HL-60 (cell line): ENCODE results near the gene TGFB1.

Source experiments
- CTCF ChIP-seq: IDR thresholded peaks from one replicate; pipeline ENCODE4 v1.5.1; 2011; ENCODE audit warnings: low read length, control low read depth, inconsistent platforms; ENCODE audit not compliant: insufficient read depth
- GABPA ChIP-seq: IDR thresholded peaks from 2 replicates; pipeline ENCODE4 v1.6.1; 2012; ENCODE audit warnings: low read depth
- POLR2AphosphoS5 ChIP-seq: IDR thresholded peaks from 2 replicates; pipeline ENCODE4 v1.6.1; 2012; ENCODE audit warnings: low read depth
- REST ChIP-seq: IDR thresholded peaks from 2 replicates; pipeline ENCODE4 v1.6.1; 2012; ENCODE audit warnings: low read depth; ENCODE audit not compliant: insufficient replicate concordance
- SPI1 ChIP-seq: IDR thresholded peaks from 2 replicates; pipeline ENCODE4 v1.6.1; 2012; ENCODE audit warnings: low read depth, mild to moderate bottlenecking, borderline replicate concordance

- no peak for TF ChIP-seq GABPA
- TF ChIP-seq REST: no peak
- TF ChIP-seq CTCF: no peak
- TF ChIP-seq POLR2AphosphoS5: no peak; the same call in 1 of the 2 replicates
- TF ChIP-seq SPI1: no peak
Observed at GRCh38 chr19:41319500-41320184, 34.1 kb downstream of the TGFB1 start.
